ENCODE measurements around the gene IGFL1.
"Not testable (repeated sequence)": the region's sequence is repeated elsewhere in the genome, so short reads cannot be mapped to it uniquely, and the experiment has no call there.

DNA sequence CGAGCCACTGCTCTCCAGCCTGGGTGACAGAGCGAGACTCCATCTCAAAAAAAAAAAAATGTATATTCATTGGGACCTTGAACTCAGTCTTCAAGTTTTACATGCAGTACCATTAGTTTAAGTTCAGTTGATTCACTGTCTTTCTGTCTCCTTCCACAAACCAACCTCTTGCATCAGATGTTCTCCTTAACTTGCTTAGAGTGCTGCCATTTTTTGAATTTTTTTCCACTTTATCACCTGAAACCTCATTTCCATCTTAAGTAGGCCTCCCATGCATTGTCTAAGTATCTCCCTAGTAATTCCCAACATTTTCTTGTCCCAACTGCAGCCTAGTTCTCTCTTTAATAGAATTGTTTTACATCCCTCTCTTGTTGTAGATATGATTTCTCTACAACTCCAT is 8.6 kb downstream of the IGFL1 start:
- TF ChIP-seq POLR2A (IDR thresholded peaks at IDR 0.05), result not testable (repeated sequence)
- TF ChIP-seq, protein P1, sequence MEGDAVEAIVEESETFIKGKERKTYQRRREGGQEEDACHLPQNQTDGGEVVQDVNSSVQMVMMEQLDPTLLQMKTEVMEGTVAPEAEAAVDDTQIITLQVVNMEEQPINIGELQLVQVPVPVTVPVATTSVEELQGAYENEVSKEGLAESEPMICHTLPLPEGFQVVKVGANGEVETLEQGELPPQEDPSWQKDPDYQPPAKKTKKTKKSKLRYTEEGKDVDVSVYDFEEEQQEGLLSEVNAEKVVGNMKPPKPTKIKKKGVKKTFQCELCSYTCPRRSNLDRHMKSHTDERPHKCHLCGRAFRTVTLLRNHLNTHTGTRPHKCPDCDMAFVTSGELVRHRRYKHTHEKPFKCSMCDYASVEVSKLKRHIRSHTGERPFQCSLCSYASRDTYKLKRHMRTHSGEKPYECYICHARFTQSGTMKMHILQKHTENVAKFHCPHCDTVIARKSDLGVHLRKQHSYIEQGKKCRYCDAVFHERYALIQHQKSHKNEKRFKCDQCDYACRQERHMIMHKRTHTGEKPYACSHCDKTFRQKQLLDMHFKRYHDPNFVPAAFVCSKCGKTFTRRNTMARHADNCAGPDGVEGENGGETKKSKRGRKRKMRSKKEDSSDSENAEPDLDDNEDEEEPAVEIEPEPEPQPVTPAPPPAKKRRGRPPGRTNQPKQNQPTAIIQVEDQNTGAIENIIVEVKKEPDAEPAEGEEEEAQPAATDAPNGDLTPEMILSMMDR (IDR thresholded peaks at IDR 0.05), result not testable (repeated sequence)

Measured in esophagus squamous epithelium (tissue), 4 donors.